Esophagus muscularis mucosa (tissue), 4 donors: Measurements from ENCODE around the gene PRDX6.

Source experiments
- EP300 ChIP-seq: sonication (generic); formaldehyde crosslinking; IDR thresholded peaks from one replicate; pipeline ENCODE4 v1.6.1; 2017; ENCODE audit warnings: antibody characterized with exemption
- POLR2A ChIP-seq: fragments of 450-650 bp; IDR thresholded peaks from one replicate; pipeline ENCODE4 v1.6.1; 2017; ENCODE audit warnings: antibody characterized with exemption, moderate library complexity, mild to moderate bottlenecking, low read depth
- POLR2AphosphoS5 ChIP-seq, 2 donors: sonication (generic); formaldehyde crosslinking; IDR thresholded peaks; one replicate each; pipeline ENCODE4 v1.6.1; 2017; ENCODE audit warnings: antibody characterized with exemption in 2 of 2
- TF ChIP-seq, protein P1 (sequence below), 3 experiments: fragments of 200-600 bp in 2 of 3; fragments of 450-650 bp in 1 of 3; sonication (generic) in 2 of 3; IDR thresholded peaks; one replicate each; pipeline ENCODE4 v1.5.1; 2017 to 2019; ENCODE audit warnings: antibody characterized with exemption in 3 of 3, mild to moderate bottlenecking in 2 of 3, moderate library complexity in 1 of 3

DNA sequence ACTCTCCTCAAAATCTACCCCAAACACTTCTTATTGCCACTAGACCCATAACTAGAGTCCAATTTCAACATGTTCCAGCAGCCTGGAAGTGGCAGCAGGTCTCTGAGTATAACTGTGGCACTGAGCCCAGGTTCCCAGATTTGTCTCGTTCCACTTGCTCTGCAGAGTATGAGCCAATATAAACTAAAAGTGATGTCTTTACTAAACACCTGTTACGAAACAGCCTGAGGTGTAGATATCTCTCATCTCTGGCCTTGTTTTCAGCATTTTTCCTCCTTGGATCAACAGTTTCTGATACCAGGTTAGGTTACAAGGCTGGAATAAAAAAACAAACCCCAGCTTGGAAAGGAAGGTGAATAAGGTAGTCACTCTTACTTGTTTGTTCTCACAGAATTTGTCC, 25.2 kb upstream of the PRDX6 start:
- TF ChIP-seq EP300 = peak; percentile 24
- TF ChIP-seq, protein P1, sequence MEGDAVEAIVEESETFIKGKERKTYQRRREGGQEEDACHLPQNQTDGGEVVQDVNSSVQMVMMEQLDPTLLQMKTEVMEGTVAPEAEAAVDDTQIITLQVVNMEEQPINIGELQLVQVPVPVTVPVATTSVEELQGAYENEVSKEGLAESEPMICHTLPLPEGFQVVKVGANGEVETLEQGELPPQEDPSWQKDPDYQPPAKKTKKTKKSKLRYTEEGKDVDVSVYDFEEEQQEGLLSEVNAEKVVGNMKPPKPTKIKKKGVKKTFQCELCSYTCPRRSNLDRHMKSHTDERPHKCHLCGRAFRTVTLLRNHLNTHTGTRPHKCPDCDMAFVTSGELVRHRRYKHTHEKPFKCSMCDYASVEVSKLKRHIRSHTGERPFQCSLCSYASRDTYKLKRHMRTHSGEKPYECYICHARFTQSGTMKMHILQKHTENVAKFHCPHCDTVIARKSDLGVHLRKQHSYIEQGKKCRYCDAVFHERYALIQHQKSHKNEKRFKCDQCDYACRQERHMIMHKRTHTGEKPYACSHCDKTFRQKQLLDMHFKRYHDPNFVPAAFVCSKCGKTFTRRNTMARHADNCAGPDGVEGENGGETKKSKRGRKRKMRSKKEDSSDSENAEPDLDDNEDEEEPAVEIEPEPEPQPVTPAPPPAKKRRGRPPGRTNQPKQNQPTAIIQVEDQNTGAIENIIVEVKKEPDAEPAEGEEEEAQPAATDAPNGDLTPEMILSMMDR (IDR thresholded peaks at IDR 0.05) = no peak
- no peak for TF ChIP-seq POLR2A
- TF ChIP-seq POLR2AphosphoS5 (IDR thresholded peaks at IDR 0.05) = peak; percentile 72 to 74
